Kidney (tissue), 14 donors: ENCODE results near the gene VAT1L. TPM values are rescaled to one million over a fixed set of nuclear protein-coding genes. Genes with fewer than 3 reads are reported as not detected.
"Not testable (repeated sequence)": the region's sequence is repeated elsewhere in the genome, so short reads cannot be mapped to it uniquely, and the experiment has no call there.

Experiments used
- DNase-seq, 5 donors: peaks; one replicate each; pipeline ENCODE4 v3.0.0-alpha.2; 2013 to 2020
- FAIRE-seq: peaks from 2 replicates; lab custom pipeline; 2012; peaks lifted over from hg19 to GRCh38; lab: Jason Lieb, UNC
- H3K27ac ChIP-seq, 2 donors: one replicate each; pipeline ENCODE4 v1.7.0; 2013; ENCODE audit warnings: low read depth in 2 of 2, low read length in 2 of 2, inconsistent platforms in 1 of 2
- H3K27me3 ChIP-seq: one replicate; pipeline ENCODE4 v1.7.1; 2013; ENCODE audit warnings: low read length, inconsistent platforms; ENCODE audit not compliant: control insufficient read depth, insufficient read depth
- H3K36me3 ChIP-seq, 3 donors: one replicate each; pipeline versions ENCODE4 v1.7.0 to v1.7.1; 2013; ENCODE audit warnings: low read length in 3 of 3, control low read depth in 1 of 3, inconsistent platforms in 1 of 3; ENCODE audit not compliant: insufficient read depth in 3 of 3, control insufficient read depth in 2 of 3
- H3K4me1 ChIP-seq, 3 donors: one replicate each; pipeline versions ENCODE4 v1.7.0 to v1.7.1; 2013; ENCODE audit warnings: low read length in 3 of 3, inconsistent platforms in 1 of 3, low read depth in 1 of 3; ENCODE audit not compliant: control insufficient read depth in 2 of 3, insufficient read depth in 2 of 3
- H3K4me3 ChIP-seq, 3 donors: one replicate each; pipeline versions ENCODE4 v1.7.0 to v1.8.1; 2013; ENCODE audit warnings: low read length in 3 of 3, control low read depth in 1 of 3, inconsistent platforms in 1 of 3
- H3K9ac ChIP-seq, 3 donors: one replicate each; pipeline versions ENCODE4 v1.7.0 to v1.7.1; 2013; ENCODE audit warnings: low read length in 3 of 3, control low read depth in 1 of 3, inconsistent platforms in 1 of 3
- H3K9me3 ChIP-seq, 3 donors: one replicate each; pipeline versions ENCODE4 v1.7.0 to v1.7.1; 2013; ENCODE audit warnings: low read length in 3 of 3, control low read depth in 1 of 3, inconsistent platforms in 1 of 3; ENCODE audit not compliant: control insufficient read depth in 2 of 3, insufficient read depth in 1 of 3
- CTCF ChIP-seq: IDR thresholded peaks from 3 replicates; pipeline ENCODE4 v1.5.1; 2012; ENCODE audit warnings: mild to moderate bottlenecking, moderate library complexity, borderline replicate concordance; ENCODE audit not compliant: insufficient read depth; ENCODE audit errors: extremely low read depth
- intact Hi-C: fragments of 100-400 bp; cut with DNase I; formaldehyde crosslinking; loops from one replicate; pipeline ENCODE4 v1.11.1; 2022
- polyA plus RNA-seq: library from polyadenylated mRNA; stranded (reverse); fragments of 350-450 nt; fragmentation: Illumina TruSeq; extraction: RNeasy Lipid Tissue Mini Kit (QIAGEN cat#74804); gene quantifications from one replicate; pipeline ENCODE4 v1.2.3, GENCODE V29; 2014; ENCODE audit warnings: low read depth, low replicate concordance; ENCODE audit not compliant: insufficient read depth
- total RNA-seq: library from RNA; stranded (reverse); fragmentation: NEBNext Ultra II Directional; extraction: Animal tissue kit (Norgen Biotek cat#: 25700); gene quantifications from one replicate; pipeline ENCODE4 v1.2.1, GENCODE V29; 2021
- donor health status: control.
- donor health status: control.
- donor health status: control.
- donor health status: control.
- donor health status: control.
- donor health status: DM: yes; HTN: yes; CAD: no.
- donor health status: Normal renal cell carcinoma (clear cell type).

Gene VAT1L
- total and polyA plus RNA-seq, 2 donors from 2014 or later = 0.85 to 4.5 TPM

GRCh38 chr16:77946823-77947222, 158.5 kb downstream of the VAT1L start:
- Histone ChIP-seq H3K4me3 (no peak overlapping the region), H3K27me3 (no peaks in the 10 kb centered on the region), H3K4me1 (no peaks in the 10 kb centered on the region), H3K9ac (no peak overlapping the region), H3K27ac (no peak overlapping the region), H3K36me3 (no peaks in the 10 kb centered on the region), H3K9me3 (no peaks in the 10 kb centered on the region)
- TF ChIP-seq CTCF = no peak
- intact Hi-C loops = no loop called here
- FAIRE-seq = no peak
- peak in 2 of 5 donors; percentile 21 to 29 for DNase-seq

DNA sequence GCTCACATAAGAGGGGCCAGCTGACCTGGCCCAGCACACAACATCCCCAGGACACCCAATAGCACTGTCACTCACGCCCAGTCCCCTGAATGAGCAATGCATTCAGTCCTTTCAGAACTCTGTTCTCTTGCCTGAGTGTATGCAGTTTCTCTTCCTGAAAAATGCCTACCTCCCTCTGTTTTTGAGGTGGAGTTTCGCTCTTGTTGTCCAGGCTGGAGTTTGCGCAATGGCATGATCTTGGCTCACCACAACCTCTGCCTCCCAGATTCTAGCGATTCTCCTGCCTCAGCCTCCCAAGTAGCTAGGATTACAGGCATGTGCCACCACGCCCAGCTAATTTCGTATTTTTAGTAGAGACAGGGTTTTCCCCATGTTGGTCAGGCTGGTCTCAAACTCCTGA, 159.2 kb downstream of the VAT1L start:
- FAIRE-seq, H3K4me1 ChIP-seq, H3K9ac ChIP-seq, H3K36me3 ChIP-seq, H3K9me3 ChIP-seq, DNase-seq, H3K27ac ChIP-seq, intact Hi-C loops, H3K4me3 ChIP-seq, H3K27me3 ChIP-seq: not testable (repeated sequence)

DNA sequence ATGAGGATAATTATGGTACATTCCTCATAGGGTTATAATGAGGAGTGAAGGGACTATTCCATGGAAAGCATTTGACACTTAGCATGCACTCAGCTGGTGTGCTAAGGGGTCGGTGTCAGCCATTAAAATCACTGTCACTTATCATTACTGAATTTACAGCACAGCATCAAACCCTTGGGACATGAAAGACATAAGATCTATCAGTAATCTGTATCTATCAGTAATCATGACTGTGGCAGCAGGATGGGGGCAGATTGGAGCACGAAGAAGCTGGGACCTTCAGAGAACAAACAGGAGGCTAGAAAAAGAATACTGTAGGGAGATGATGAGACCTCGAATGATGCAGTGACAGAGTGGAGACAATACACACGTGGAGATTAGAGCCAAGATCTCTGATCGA, 160.5 kb downstream of the VAT1L start:
- Histone ChIP-seq H3K9me3 (no peaks in the 10 kb centered on the region), H3K4me1 (no peaks in the 10 kb centered on the region), H3K4me3 (no peak overlapping the region), H3K9ac (no peak overlapping the region), H3K27me3 (no peaks in the 10 kb centered on the region), H3K36me3 (no peaks in the 10 kb centered on the region), H3K27ac (no peak overlapping the region)
- FAIRE-seq (no peak), DNase-seq (no peak)
- intact Hi-C loops = no loop called here
- no peak for TF ChIP-seq CTCF

DNA sequence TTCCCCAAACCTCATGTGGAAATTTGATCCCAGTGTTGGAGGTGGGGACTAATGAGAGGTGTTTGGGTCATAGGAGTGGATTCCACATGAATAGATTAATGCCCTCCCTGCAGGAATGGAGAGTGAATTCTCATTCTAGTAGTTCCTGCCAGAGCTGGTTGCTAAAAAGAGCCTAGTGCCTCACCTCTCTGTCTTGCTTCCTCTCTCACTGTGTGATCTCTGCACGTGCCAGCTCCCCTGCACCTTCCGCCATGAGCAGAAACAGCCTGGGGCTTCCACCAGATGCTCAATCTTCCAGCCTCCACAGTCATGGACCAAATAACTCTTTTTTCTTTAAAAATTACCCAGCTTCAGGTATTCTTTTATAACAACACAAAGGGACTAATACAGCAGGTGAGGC, 161.1 kb downstream of the VAT1L start:
- Histone ChIP-seq H3K27me3 (no peaks in the 10 kb centered on the region), H3K4me3 (no peak overlapping the region), H3K9ac (no peak overlapping the region), H3K4me1 (no peaks in the 10 kb centered on the region), H3K9me3 (no peaks in the 10 kb centered on the region), H3K36me3 (no peaks in the 10 kb centered on the region), H3K27ac (no peak overlapping the region)
- intact Hi-C loops = no loop called here
- TF ChIP-seq CTCF = no peak
- FAIRE-seq (no peak), DNase-seq (no peak)
